IPS-NIHi7 (cell line): ENCODE data around the gene PNPLA8.
"Not testable (repeated sequence)": the region's sequence is repeated elsewhere in the genome, so short reads cannot be mapped to it uniquely, and the experiment has no call there.

Experiments
- DNase-seq: peaks from one replicate; pipeline ENCODE4 v3.0.0; 2012; ENCODE audit warnings: mixed read lengths; ENCODE audit errors: extremely low spot score

The PNPLA8 gene

GRCh38 chr7:108528183-108528712 lies 2.3 kb upstream of the PNPLA8 start:
- DNase-seq: no peak

GRCh38 chr7:108526768-108527017 lies 758 bp upstream of the PNPLA8 start:
- no peak for DNase-seq

GRCh38 chr7:108525327-108525984 lies 479 bp downstream of the PNPLA8 start:
- DNase-seq: peak; percentile 86

GRCh38 chr7:108522780-108523179 lies 3.2 kb downstream of the PNPLA8 start:
- DNase-seq: no peak

- no peak for DNase-seq
Observed at GRCh38 chr7:108517951-108518350, 8.0 kb downstream of the PNPLA8 start.

GRCh38 chr7:108515630-108516029 lies 10.3 kb downstream of the PNPLA8 start:
- no peak for DNase-seq

GRCh38 chr7:108515013-108515412 lies 10.9 kb downstream of the PNPLA8 start:
- DNase-seq: no peak

- DNase-seq: no peak
Observed at GRCh38 chr7:108511939-108512338, 14.0 kb downstream of the PNPLA8 start.

- not testable (repeated sequence) for DNase-seq
Observed at GRCh38 chr7:108504576-108504975, 21.4 kb downstream of the PNPLA8 start.

- no peak for DNase-seq
Observed at GRCh38 chr7:108503112-108504026, 22.6 kb downstream of the PNPLA8 start.

- no peak for DNase-seq
Observed at GRCh38 chr7:108499566-108499965, 26.4 kb downstream of the PNPLA8 start.

- DNase-seq: no peak
Observed at GRCh38 chr7:108498481-108498880, 27.5 kb downstream of the PNPLA8 start.

- peak; percentile 49 for DNase-seq
Observed at GRCh38 chr7:108497082-108497725, 28.7 kb downstream of the PNPLA8 start.

GRCh38 chr7:108492742-108493141 lies 33.2 kb downstream of the PNPLA8 start:
- DNase-seq: no peak

GRCh38 chr7:108488768-108489538 lies 37.0 kb downstream of the PNPLA8 start:
- DNase-seq: peak; percentile 19

- no peak for DNase-seq
Observed at GRCh38 chr7:108487646-108488045, 38.3 kb downstream of the PNPLA8 start.

GRCh38 chr7:108486291-108486966 lies 39.5 kb downstream of the PNPLA8 start:
- no peak for DNase-seq

- DNase-seq: no peak
Observed at GRCh38 chr7:108484137-108484536, 41.8 kb downstream of the PNPLA8 start.

- no peak for DNase-seq
Observed at GRCh38 chr7:108480311-108480710, 45.6 kb downstream of the PNPLA8 start.

- no peak for DNase-seq
Observed at GRCh38 chr7:108479751-108480150, 46.2 kb downstream of the PNPLA8 start.

GRCh38 chr7:108479118-108479517 lies 46.8 kb downstream of the PNPLA8 start:
- no peak for DNase-seq
